GM18907 (cell line): ENCODE measurements around the gene SLC35E3.
"Not testable (repeated sequence)": the region's sequence is repeated elsewhere in the genome, so short reads cannot be mapped to it uniquely, and the experiment has no call there.

Experiments
- ATAC-seq: cut with Tn5 transposase; IDR thresholded peaks from one replicate; pipeline ENCODE4 v1.9.1; 2021; ENCODE audit warnings: mild to moderate bottlenecking, moderate library complexity; ENCODE audit not compliant: unreplicated experiment

The SLC35E3 gene

GRCh38 chr12:68811573-68811972, 65.6 kb downstream of the SLC35E3 start:
- ATAC-seq, result not testable (repeated sequence)

DNA sequence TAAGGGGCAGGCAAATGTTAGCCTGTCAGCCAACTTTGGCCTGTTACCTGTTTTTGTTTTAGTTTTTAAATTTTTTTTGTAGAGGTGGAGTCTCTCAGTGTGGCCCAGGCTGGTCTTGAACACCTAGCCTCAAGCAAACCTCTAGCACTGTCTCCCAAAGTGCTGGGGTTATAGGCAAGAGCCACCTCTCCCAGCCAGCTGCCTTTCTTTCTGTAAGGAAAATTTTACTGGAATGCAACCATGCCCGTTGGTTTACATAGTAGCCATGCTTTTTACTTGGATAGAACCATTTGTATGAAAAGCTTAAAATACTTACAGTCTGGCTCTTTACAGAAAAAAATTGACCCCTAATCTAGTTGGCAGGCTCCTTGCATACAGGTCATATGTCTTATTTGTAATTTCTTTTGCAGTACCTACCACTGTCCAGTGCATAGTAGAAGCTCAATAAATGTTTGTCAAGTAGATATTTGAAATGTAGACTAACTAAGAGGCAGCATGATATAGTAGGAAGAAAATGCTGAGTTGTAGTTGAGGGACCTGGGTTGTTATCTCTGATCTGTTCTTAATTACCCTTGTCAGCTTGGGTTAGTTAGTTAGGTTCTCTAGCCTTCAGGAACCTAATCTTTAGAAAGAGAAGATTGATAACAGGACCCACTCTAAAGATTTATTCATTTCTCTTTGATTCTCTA, 66.7 kb downstream of the SLC35E3 start:
- ATAC-seq, result no peak

DNA sequence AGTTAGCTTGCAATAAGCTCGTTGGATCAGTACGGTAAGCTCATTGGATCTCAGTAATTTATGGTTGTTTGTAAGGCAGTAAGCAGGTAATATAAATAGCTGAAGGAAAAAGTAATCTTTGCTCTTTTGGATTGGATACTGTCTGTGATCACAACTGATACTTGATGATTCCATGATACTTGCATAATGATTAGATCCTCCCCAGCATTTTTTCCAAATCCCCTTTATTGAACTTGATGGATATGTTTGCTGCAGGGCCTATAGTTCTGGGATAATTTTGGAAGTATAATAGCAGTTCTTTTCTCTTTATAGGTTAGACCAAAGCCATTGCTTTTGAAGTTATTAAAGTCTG, 67.2 kb downstream of the SLC35E3 start:
- ATAC-seq, result no peak

GRCh38 chr12:68814490-68815231, 68.7 kb downstream of the SLC35E3 start:
- no peak for ATAC-seq

DNA sequence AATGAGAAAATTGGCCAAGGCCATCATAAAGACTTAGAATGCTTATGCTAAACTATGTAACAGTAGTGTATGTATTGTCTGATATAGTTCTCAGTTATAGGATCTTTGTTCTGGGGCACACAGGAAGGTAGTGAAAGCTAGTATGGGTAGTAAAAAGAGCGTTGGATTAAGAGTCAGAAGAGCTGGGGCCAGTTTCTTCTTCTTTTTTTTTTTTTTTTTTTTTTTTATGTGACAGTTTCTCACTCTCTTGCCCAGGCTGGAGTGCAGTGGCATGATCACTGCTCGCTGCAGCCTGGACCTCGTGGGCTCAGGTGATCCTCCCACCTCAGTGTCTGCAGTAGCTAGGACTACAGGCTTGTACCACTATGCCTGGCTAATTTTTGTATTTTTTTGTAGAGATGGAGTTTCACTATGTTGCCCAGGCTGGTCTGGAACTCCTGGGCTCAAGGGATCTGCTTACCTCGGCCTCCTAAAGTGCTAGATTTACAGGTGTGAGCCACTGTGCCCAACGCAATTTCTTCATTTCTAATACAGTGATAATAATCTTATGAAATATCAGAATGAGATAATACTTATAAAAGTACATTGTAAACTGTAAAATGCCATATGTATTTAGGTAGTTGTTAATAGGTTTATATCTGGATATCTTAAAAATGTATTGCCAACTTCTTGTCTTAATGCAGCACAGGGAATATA, 69.4 kb downstream of the SLC35E3 start:
- no peak for ATAC-seq

DNA sequence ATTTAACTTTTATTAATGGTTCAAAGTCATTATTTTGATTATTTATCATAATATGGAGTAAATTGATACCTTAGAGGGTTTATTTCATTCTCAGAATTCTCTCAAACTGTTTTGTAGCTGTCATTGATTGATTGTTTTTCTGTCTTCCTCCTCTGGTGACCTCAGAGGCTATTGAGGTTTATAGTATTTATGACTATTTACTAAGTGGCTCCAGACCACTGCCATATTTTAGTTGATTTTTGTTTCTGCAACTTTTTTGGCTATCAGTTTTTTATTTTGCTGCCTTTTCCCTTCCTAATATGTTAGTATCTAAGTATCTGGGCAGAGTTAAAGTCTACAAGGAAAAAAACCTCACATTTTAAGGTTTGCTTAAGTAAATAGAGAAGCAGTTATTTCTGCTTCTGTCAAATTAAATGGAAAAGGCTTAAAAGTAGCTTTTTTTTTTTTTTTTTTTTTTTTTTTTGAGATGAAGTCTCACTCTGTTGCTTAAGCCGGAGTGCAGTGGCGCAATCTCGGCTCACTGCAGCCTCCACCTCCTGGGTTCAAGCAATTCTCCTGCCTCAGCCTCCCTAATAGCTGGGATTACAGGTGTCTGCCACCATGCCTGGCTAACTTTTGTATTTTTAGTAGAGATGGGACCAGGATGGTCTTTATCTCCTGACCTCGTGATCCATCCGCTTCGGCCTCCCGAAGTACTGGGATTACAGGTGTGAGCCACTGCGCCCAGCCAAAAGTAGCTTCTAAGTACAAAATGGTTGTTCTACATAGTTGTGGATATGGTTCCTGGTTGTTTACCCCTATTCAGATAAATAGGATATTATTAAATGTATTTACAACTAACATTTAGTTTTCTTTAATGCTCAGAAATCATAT, 70.2 kb downstream of the SLC35E3 start:
- ATAC-seq, result no peak

DNA sequence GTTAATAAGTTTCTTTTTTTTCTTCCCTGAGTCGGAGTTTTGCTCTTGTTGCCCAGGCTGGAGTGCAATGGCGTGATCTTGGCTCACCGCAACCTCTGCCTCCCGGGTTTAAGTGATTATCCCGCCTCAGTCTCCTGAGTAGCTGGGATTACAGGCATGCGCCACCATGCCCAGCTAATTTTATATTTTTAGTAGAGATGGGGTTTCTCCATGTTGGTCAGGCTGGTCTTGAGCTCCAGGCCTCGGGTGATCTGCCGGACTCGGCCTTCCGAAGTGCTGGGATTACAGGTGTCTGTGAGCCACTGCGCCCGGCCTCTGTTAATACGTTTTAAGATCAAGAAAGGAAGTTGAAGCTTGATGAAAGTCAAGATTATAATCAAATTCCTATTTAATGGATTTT, 73.5 kb downstream of the SLC35E3 start:
- ATAC-seq, result not testable (repeated sequence)

GRCh38 chr12:68821357-68822188, 75.6 kb downstream of the SLC35E3 start:
- no peak for ATAC-seq

- no peak for ATAC-seq
Measured at GRCh38 chr12:68823696-68824095, 77.7 kb downstream of the SLC35E3 start.

- no peak for ATAC-seq
Measured at GRCh38 chr12:68824131-68824530, 78.2 kb downstream of the SLC35E3 start.

DNA sequence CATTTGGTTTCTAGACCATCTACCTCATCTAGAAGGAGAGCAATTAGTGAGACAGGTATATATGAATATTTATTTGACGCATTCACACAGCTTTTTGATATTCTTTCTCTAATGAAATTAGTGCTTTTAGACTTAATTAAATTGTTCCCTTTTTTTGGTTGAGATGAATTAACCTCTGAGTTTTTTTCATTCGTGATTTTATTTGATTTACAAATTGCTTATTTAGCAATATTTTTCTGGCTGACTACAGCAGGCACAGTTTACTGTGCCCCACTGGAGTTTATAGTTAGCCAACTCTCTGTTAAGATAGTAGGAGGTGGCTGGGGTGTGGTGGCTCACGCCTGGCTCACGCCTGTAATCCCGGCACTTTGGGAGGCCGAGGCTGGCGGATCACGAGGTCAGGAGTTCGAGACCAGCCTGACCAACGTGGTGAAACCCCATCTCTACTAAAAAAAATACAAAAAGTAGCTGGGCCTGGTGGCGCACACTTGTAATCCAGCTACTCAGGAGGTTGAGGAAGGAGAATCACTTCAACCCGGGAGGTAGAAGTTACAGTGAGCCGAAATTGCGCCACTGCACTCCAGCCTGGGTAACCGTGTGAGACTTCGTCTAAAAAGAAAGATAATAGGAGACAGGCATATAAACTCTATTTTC, 78.7 kb downstream of the SLC35E3 start:
- ATAC-seq, result no peak

- no peak for ATAC-seq
Measured at GRCh38 chr12:68825569-68826217, 79.7 kb downstream of the SLC35E3 start.

GRCh38 chr12:68827895-68828671, 82.1 kb downstream of the SLC35E3 start:
- ATAC-seq, result no peak

DNA sequence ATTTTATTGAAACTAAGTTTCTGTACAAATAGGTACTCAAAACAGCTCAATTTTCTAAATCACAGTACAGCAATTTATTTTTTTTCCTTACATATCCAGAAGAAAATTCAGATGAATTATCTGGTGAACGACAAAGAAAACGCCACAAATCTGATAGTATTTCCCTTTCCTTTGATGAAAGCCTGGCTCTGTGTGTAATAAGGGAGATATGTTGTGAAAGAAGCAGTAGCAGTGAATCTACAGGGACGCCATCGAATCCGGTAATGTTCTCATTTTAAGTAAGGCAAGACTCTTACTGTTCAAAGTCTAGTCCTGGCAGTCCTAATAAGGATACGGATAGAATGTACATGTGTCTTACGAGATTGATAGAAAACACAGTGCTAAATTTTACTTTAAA, 82.7 kb downstream of the SLC35E3 start:
- ATAC-seq, result no peak
